ENCODE measurements around the gene GRB10.

Gene GRB10

DNA sequence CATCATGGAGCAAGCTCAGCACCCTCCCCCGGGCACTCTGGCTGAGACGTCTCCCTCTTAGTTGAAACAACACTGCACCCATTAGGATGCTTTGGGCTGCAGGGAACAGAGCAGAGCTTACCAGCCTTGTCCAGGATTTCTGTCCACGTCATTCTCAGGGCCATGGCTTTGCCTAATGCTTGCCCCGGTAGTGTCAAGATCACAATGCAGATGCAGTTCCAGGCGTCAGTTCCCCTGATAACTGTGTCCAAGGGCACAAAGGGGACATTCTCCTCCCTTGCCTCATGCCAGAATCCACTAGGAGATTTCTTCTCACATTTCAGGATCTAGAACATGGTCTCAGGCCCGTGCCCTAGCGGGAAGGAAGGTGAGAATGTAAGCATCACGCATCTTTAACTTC lies 17.2 kb upstream of the GRB10 start:
- peaks cover 17% of the 10 kb centered on the region for H3K4me1 ChIP-seq (ENCODE audit: control insufficient read depth, insufficient read depth, low read length)
- no peak overlapping the region for H3K4me2 ChIP-seq (ENCODE audit: low read length)
- no peaks in the 10 kb centered on the region for H3K36me3 ChIP-seq (ENCODE audit: insufficient read depth, low read length)
- H3K27me3 ChIP-seq (ENCODE audit: control insufficient read depth, insufficient read depth, low read length) = peaks cover 21% of the 10 kb centered on the region
- no peak overlapping the region for H3K9ac ChIP-seq (ENCODE audit: low read depth, low read length)
- H3K4me3 ChIP-seq (ENCODE audit: low read length) = no peak overlapping the region
- no peaks in the 10 kb centered on the region for H3K9me3 ChIP-seq (replicated peaks; ENCODE audit: low read length)

DNA sequence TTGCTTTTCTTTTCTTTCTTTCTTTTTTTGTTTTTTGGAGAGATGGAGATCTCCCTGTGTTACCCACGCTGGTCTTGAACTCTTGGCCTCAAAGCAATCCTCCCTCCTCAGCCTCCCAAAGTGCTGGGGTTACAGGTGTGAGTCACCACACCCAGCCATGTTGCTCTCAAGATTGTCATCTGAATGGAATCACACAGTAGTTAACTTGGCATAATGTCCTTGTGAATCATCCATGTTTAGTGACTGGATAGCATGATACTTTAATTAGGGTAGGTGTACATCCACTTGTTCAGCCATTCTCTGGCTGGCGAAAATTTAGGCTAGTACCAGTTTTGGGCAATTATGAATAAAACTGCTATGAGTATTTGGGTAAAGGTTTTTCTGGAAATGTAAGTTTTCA lies 15.4 kb upstream of the GRB10 start:
- Histone ChIP-seq H3K9ac (ENCODE audit: low read depth, low read length) (no peak overlapping the region), H3K36me3 (ENCODE audit: insufficient read depth, low read length) (no peaks in the 10 kb centered on the region), H3K4me3 (ENCODE audit: low read length) (no peak overlapping the region), H3K4me1 (ENCODE audit: control insufficient read depth, insufficient read depth, low read length) (peaks cover 4% of the 10 kb centered on the region), H3K27me3 (ENCODE audit: control insufficient read depth, insufficient read depth, low read length) (peaks cover 21% of the 10 kb centered on the region), H3K4me2 (ENCODE audit: low read length) (no peak overlapping the region), H3K9me3 (replicated peaks; ENCODE audit: low read length) (no peaks in the 10 kb centered on the region)

- Histone ChIP-seq H3K9ac (ENCODE audit: low read depth, low read length) (no peak overlapping the region), H3K4me2 (ENCODE audit: low read length) (no peak overlapping the region), H3K4me1 (ENCODE audit: control insufficient read depth, insufficient read depth, low read length) (peaks cover 9% of the 10 kb centered on the region), H3K36me3 (ENCODE audit: insufficient read depth, low read length) (no peaks in the 10 kb centered on the region), H3K27me3 (ENCODE audit: control insufficient read depth, insufficient read depth, low read length) (peaks cover 12% of the 10 kb centered on the region), H3K9me3 (replicated peaks; ENCODE audit: low read length) (no peaks in the 10 kb centered on the region), H3K4me3 (ENCODE audit: low read length) (no peak overlapping the region)
Measured at GRCh38 chr7:50795831-50796230, 13.1 kb upstream of the GRB10 start.

DNA sequence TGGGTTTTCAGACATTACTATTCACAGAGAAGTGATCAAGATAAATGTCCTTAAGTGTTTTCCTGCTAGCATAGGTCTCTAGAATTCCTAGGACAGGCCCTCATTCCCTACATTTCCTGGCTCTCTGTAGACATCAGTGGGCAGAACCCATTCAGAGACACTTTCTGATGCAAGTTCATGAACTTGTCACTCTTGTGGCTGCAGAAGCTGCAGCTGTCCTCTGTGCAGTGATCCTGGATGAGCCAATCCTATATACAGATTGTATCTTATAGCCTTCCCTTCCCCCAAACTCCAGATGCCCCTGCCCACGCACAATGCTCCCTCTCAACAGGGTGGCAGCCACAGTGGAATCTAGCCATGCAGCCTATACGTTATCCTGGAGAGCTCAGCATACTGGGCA lies 12.6 kb upstream of the GRB10 start:
- no peak overlapping the region for H3K4me3 ChIP-seq (ENCODE audit: low read length)

DNA sequence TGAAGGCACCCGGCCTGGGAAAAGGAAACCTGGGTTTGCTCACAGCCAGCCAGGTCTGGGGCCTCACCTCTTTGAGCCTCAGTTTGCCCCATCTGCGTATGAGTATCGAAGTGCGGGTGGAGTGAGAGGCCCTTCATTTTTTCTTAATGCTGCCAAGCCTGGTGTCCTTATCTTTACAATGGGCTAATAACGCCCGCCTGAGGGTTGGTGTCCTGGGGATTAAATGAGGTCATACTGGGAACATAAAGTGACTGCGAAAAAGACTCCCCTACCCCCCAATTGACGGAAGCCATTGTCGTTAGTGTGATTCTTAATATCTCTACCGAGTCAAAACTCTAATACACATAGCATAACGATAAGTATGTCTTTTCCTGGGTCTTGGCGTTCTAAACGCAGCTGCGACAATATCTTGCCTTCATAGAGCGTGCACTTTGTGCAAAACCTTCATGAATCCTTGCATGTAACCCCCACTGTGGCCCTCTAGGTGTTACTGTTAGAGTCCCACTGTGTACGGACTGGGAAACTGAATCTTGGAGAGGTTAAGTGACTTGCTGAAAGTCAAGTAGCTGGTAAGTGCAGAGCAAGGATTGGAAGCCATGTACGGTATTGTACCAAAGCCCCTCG lies 11.4 kb upstream of the GRB10 start:
- Histone ChIP-seq H3K36me3 (ENCODE audit: insufficient read depth, low read length) (no peaks in the 10 kb centered on the region), H3K27me3 (ENCODE audit: control insufficient read depth, insufficient read depth, low read length) (no peaks in the 10 kb centered on the region), H3K4me3 (ENCODE audit: low read length) (peak overlapping the region; percentile 71), H3K9me3 (replicated peaks; ENCODE audit: low read length) (no peaks in the 10 kb centered on the region), H3K4me1 (ENCODE audit: control insufficient read depth, insufficient read depth, low read length) (peaks cover 20% of the 10 kb centered on the region), H3K9ac (ENCODE audit: low read depth, low read length) (peak overlapping the region; percentile 75), H3K4me2 (ENCODE audit: low read length) (peak overlapping the region; percentile 84)

More for the DNA sequence above, 12.6 kb upstream of the GRB10 start:
- H3K4me2 ChIP-seq (ENCODE audit: low read length) = no peak overlapping the region
- H3K9ac ChIP-seq (ENCODE audit: low read depth, low read length) = no peak overlapping the region
- H3K36me3 ChIP-seq (ENCODE audit: insufficient read depth, low read length) = no peaks in the 10 kb centered on the region
- H3K9me3 ChIP-seq (replicated peaks; ENCODE audit: low read length) = no peaks in the 10 kb centered on the region
- peaks cover 15% of the 10 kb centered on the region for H3K4me1 ChIP-seq (ENCODE audit: control insufficient read depth, insufficient read depth, low read length)
- H3K27me3 ChIP-seq (ENCODE audit: control insufficient read depth, insufficient read depth, low read length) = peaks cover 8% of the 10 kb centered on the region

DNA sequence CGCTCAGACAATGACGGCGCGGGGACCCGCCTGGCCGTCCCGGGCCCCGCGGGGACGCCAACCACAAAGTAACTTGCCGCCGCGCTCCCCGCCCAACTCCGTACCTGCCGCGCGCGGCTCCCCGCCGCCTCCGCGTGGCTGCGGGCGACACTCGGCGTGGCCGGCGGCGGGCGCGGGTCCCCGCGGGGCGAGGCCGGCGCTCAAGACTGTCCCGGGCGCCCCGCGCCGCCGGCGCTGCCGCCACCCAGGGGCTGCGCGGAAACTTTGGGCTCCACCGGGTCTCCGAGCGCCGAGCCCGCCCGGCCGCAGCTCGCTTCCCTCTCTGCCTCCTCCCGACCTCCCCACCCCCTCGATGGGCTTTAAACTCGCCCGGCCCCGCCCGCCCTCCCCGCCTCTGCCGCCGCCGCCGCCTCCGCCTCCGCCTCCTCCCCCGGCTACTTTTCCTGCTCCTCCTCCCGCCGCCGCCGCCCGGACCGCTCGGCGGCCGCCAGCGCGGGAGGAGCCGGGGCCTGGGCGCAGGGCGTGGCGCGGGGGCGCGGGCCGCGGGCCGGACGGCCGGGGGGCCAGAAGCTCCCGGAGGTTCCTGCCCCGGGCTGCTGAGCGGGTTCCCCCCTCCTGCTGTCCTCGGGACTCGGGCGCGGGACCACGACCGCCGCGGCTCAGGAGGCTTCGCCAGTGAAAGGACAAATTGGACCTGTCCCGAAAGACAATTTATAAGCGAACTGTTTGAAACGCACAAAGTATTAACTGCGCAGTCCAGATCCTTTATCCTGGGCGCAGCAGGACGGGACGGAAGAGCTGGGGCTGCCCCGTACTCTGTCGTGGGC lies 10.6 kb upstream of the GRB10 start:
- Histone ChIP-seq H3K27me3 (ENCODE audit: control insufficient read depth, insufficient read depth, low read length) (no peaks in the 10 kb centered on the region), H3K9ac (ENCODE audit: low read depth, low read length) (peak overlapping the region; percentile 88), H3K4me3 (ENCODE audit: low read length) (peak overlapping the region; percentile 86), H3K4me2 (ENCODE audit: low read length) (peak overlapping the region; percentile 97), H3K4me1 (ENCODE audit: control insufficient read depth, insufficient read depth, low read length) (peaks cover 20% of the 10 kb centered on the region), H3K9me3 (replicated peaks; ENCODE audit: low read length) (no peaks in the 10 kb centered on the region), H3K36me3 (ENCODE audit: insufficient read depth, low read length) (no peaks in the 10 kb centered on the region)

GRCh38 chr7:50792342-50793119 lies 9.8 kb upstream of the GRB10 start:
- Histone ChIP-seq H3K27me3 (ENCODE audit: control insufficient read depth, insufficient read depth, low read length) (no peaks in the 10 kb centered on the region), H3K4me3 (ENCODE audit: low read length) (peak overlapping the region; percentile 86), H3K9me3 (replicated peaks; ENCODE audit: low read length) (no peaks in the 10 kb centered on the region), H3K9ac (ENCODE audit: low read depth, low read length) (peak overlapping the region; percentile 88), H3K4me2 (ENCODE audit: low read length) (peak overlapping the region; percentile 97), H3K4me1 (ENCODE audit: control insufficient read depth, insufficient read depth, low read length) (peaks cover 20% of the 10 kb centered on the region), H3K36me3 (ENCODE audit: insufficient read depth, low read length) (no peaks in the 10 kb centered on the region)

- no peaks in the 10 kb centered on the region for H3K9me3 ChIP-seq (replicated peaks; ENCODE audit: low read length)
- no peaks in the 10 kb centered on the region for H3K36me3 ChIP-seq (ENCODE audit: insufficient read depth, low read length)
- H3K27me3 ChIP-seq (ENCODE audit: control insufficient read depth, insufficient read depth, low read length) = no peaks in the 10 kb centered on the region
- peak overlapping the region; percentile 97 for H3K4me2 ChIP-seq (ENCODE audit: low read length)
- peak overlapping the region; percentile 86 for H3K4me3 ChIP-seq (ENCODE audit: low read length)
- H3K4me1 ChIP-seq (ENCODE audit: control insufficient read depth, insufficient read depth, low read length) = peaks cover 20% of the 10 kb centered on the region
- H3K9ac ChIP-seq (ENCODE audit: low read depth, low read length) = peak overlapping the region; percentile 88
Measured at GRCh38 chr7:50791938-50792341, 9.2 kb upstream of the GRB10 start.

GRCh38 chr7:50791363-50791937 lies 8.8 kb upstream of the GRB10 start:
- peak overlapping the region; percentile 86 for H3K4me3 ChIP-seq (ENCODE audit: low read length)
- peak overlapping the region; percentile 97 for H3K4me2 ChIP-seq (ENCODE audit: low read length)
- peak overlapping the region; percentile 88 for H3K9ac ChIP-seq (ENCODE audit: low read depth, low read length)
- H3K27me3 ChIP-seq (ENCODE audit: control insufficient read depth, insufficient read depth, low read length) = no peaks in the 10 kb centered on the region
- peaks cover 20% of the 10 kb centered on the region for H3K4me1 ChIP-seq (ENCODE audit: control insufficient read depth, insufficient read depth, low read length)
- H3K9me3 ChIP-seq (replicated peaks; ENCODE audit: low read length) = no peaks in the 10 kb centered on the region
- no peaks in the 10 kb centered on the region for H3K36me3 ChIP-seq (ENCODE audit: insufficient read depth, low read length)

DNA sequence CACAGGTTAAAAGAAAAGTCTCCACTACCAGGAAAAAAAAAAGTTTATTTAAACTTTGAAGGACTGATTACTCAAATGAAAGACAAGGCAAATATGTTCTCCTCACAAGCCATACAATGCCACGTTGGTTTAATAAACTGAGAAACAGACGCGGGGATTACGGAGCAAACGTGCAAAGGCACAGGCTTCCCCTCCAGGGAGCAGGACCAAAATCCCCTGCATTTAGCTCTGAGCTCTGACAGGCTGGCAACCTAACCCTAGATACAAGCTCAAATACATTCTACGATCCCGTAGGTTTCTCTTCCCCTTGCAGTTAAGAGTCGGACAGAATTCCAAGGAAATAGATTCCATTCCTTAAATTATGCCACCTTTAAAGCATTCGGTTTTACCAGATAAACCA lies 7.7 kb upstream of the GRB10 start:
- H3K4me3 ChIP-seq (ENCODE audit: low read length) = no peak overlapping the region
- peaks cover 20% of the 10 kb centered on the region for H3K4me1 ChIP-seq (ENCODE audit: control insufficient read depth, insufficient read depth, low read length)
- H3K9ac ChIP-seq (ENCODE audit: low read depth, low read length) = no peak overlapping the region

GRCh38 chr7:50788382-50788781 lies 5.7 kb upstream of the GRB10 start:
- Histone ChIP-seq H3K36me3 (ENCODE audit: insufficient read depth, low read length) (no peaks in the 10 kb centered on the region), H3K9me3 (replicated peaks; ENCODE audit: low read length) (no peaks in the 10 kb centered on the region), H3K4me1 (ENCODE audit: control insufficient read depth, insufficient read depth, low read length) (peaks cover 20% of the 10 kb centered on the region), H3K27me3 (ENCODE audit: control insufficient read depth, insufficient read depth, low read length) (no peaks in the 10 kb centered on the region), H3K4me3 (ENCODE audit: low read length) (no peak overlapping the region), H3K9ac (ENCODE audit: low read depth, low read length) (no peak overlapping the region), H3K4me2 (ENCODE audit: low read length) (no peak overlapping the region)

More for the DNA sequence above, 7.7 kb upstream of the GRB10 start:
- Histone ChIP-seq H3K27me3 (ENCODE audit: control insufficient read depth, insufficient read depth, low read length) (no peaks in the 10 kb centered on the region), H3K4me2 (ENCODE audit: low read length) (peak overlapping the region; percentile 97), H3K9me3 (replicated peaks; ENCODE audit: low read length) (no peaks in the 10 kb centered on the region), H3K36me3 (ENCODE audit: insufficient read depth, low read length) (no peaks in the 10 kb centered on the region)

Measured in skeletal muscle satellite cell (primary cell).